ENCODE measurements around the gene LIX1. TPM values are rescaled to one million over a fixed set of nuclear protein-coding genes. Genes with fewer than 3 reads are reported as not detected.

LIX1 gene
- polyA plus RNA-seq, 2 donors = not detected

DNA sequence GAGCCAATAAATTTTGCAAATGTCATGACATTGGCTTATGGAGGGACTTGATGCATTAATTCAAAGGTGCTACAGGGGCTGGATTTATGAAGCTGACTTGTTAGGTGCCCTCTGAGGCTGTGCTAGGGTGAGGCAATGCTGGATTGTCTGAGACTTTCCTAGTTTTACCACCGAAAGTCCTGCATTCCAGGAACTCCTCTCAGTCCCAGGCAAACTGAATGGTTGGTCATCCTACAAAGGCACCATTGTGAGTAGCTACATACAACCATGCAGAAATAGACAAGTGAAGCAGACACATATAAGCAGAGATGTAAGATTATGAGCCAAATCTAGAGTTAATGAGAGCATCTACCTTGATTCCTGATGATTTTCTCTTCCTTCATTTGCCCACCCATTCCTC, 95.3 kb downstream of the LIX1 start:
- H3K27me3 ChIP-seq (ENCODE audit: control insufficient read depth in 1 of 2, insufficient read depth in 2 of 2, low read length in 2 of 2) = no peaks in the 10 kb centered on the region
- H3K4me1 ChIP-seq (ENCODE audit: control insufficient read depth in 2 of 2, insufficient read depth in 2 of 2, low read length in 1 of 2) = peaks cover 0 to 4% of the 10 kb centered on the region in 2 donors
- H3K9me3 ChIP-seq (ENCODE audit: control insufficient read depth in 2 of 2, insufficient read depth in 1 of 2, low read depth in 1 of 2, low read length in 1 of 2) = no peaks in the 10 kb centered on the region
- no peak overlapping the region for H3K27ac ChIP-seq (ENCODE audit: low read depth in 2 of 2, low read length in 1 of 2)
- 80 to 88% methylated on average over 1 of the region's 1 CpG for WGBS, 2 donors
- H3K36me3 ChIP-seq (ENCODE audit: control insufficient read depth in 2 of 2, insufficient read depth in 2 of 2, low read length in 1 of 2) = no peaks in the 10 kb centered on the region
- no peak overlapping the region for H3K4me3 ChIP-seq (ENCODE audit: low read depth in 1 of 2, low read length in 2 of 2)

- no peak overlapping the region for H3K4me3 ChIP-seq (ENCODE audit: low read depth in 1 of 2, low read length in 2 of 2)
- no peak overlapping the region for H3K27ac ChIP-seq (ENCODE audit: low read depth in 2 of 2, low read length in 1 of 2)
- no peaks in the 10 kb centered on the region for H3K27me3 ChIP-seq (ENCODE audit: control insufficient read depth in 1 of 2, insufficient read depth in 2 of 2, low read length in 2 of 2)
- no peaks in the 10 kb centered on the region for H3K36me3 ChIP-seq (ENCODE audit: control insufficient read depth in 2 of 2, insufficient read depth in 2 of 2, low read length in 1 of 2)
- 70 to 74% methylated on average over 7 of the region's 7 CpGs for WGBS, 2 donors
- H3K9me3 ChIP-seq (ENCODE audit: control insufficient read depth in 2 of 2, insufficient read depth in 1 of 2, low read depth in 1 of 2, low read length in 1 of 2) = no peaks in the 10 kb centered on the region
- H3K4me1 ChIP-seq (ENCODE audit: control insufficient read depth in 2 of 2, insufficient read depth in 2 of 2, low read length in 1 of 2) = peaks cover 0 to 4% of the 10 kb centered on the region in 2 donors
These were observed 96.0 kb downstream of the LIX1 start for GRCh38 chr5:97046270-97046982.

- WGBS, 2 donors = 71 to 73% methylated on average over 2 of the region's 2 CpGs
- no peak overlapping the region for H3K27ac ChIP-seq (ENCODE audit: low read depth in 2 of 2, low read length in 1 of 2)
These were observed 98.4 kb downstream of the LIX1 start for GRCh38 chr5:97044052-97044451.

DNA sequence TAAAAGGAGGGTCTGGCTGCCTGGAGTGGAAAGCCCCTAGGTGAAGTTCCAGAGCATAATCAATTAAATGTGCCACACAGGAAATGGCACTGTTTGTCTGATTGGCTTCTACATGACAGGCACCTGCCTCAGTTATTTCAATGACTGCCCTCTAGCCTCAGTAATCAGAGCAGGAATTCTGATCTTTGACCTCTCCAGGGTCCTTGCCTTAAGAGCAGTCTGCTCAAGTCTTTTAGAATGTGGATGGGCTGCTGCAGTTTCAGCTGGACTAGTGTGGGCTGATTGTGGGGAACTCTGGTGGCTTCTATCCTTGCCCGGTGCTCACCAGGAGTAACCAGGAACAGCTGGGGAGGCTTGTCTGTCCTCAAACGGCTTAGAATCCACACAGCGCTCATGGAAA, 98.9 kb downstream of the LIX1 start:
- H3K4me3 ChIP-seq (ENCODE audit: low read depth in 1 of 2, low read length in 2 of 2) = no peak overlapping the region
- peaks cover 0 to 4% of the 10 kb centered on the region in 2 donors for H3K4me1 ChIP-seq (ENCODE audit: control insufficient read depth in 2 of 2, insufficient read depth in 2 of 2, low read length in 1 of 2)
- H3K36me3 ChIP-seq (ENCODE audit: control insufficient read depth in 2 of 2, insufficient read depth in 2 of 2, low read length in 1 of 2) = no peaks in the 10 kb centered on the region
- no peaks in the 10 kb centered on the region for H3K27me3 ChIP-seq (ENCODE audit: control insufficient read depth in 1 of 2, insufficient read depth in 2 of 2, low read length in 2 of 2)
- WGBS, 2 donors = 76 to 78% methylated on average over 3 of the region's 3 CpGs
- no peaks in the 10 kb centered on the region for H3K9me3 ChIP-seq (ENCODE audit: control insufficient read depth in 2 of 2, insufficient read depth in 1 of 2, low read depth in 1 of 2, low read length in 1 of 2)
- no peak overlapping the region for H3K27ac ChIP-seq (ENCODE audit: low read depth in 2 of 2, low read length in 1 of 2)

More at GRCh38 chr5:97044052-97044451, 98.4 kb downstream of the LIX1 start:
- Histone ChIP-seq H3K27me3 (ENCODE audit: control insufficient read depth in 1 of 2, insufficient read depth in 2 of 2, low read length in 2 of 2) (no peaks in the 10 kb centered on the region), H3K4me1 (ENCODE audit: control insufficient read depth in 2 of 2, insufficient read depth in 2 of 2, low read length in 1 of 2) (peaks cover 0 to 4% of the 10 kb centered on the region in 2 donors), H3K4me3 (ENCODE audit: low read depth in 1 of 2, low read length in 2 of 2) (no peak overlapping the region), H3K9me3 (ENCODE audit: control insufficient read depth in 2 of 2, insufficient read depth in 1 of 2, low read depth in 1 of 2, low read length in 1 of 2) (no peaks in the 10 kb centered on the region), H3K36me3 (ENCODE audit: control insufficient read depth in 2 of 2, insufficient read depth in 2 of 2, low read length in 1 of 2) (no peaks in the 10 kb centered on the region)

DNA sequence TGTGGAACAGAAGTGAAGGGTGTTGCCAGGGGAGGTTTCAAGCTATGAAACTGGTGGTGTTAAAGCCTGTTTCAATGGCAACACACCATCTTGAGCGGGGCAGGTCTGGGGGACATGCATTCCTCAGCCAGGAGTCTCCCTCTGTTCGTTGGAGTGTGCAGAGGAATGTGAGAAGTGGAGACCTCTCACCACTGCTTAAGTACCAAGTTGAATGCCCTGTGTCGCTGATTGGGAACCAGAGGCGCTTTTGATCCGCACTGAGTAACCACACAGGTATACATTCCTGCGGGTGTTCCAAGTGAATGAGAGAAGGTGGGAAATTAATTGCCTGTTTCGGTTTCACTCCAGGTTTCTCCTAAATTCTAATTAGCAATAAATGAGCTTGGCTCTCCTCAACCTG, 99.4 kb downstream of the LIX1 start:
- Histone ChIP-seq H3K9me3 (ENCODE audit: control insufficient read depth in 2 of 2, insufficient read depth in 1 of 2, low read depth in 1 of 2, low read length in 1 of 2) (no peaks in the 10 kb centered on the region), H3K27ac (ENCODE audit: low read depth in 2 of 2, low read length in 1 of 2) (no peak overlapping the region), H3K27me3 (ENCODE audit: control insufficient read depth in 1 of 2, insufficient read depth in 2 of 2, low read length in 2 of 2) (no peaks in the 10 kb centered on the region), H3K36me3 (ENCODE audit: control insufficient read depth in 2 of 2, insufficient read depth in 2 of 2, low read length in 1 of 2) (no peaks in the 10 kb centered on the region), H3K4me1 (ENCODE audit: control insufficient read depth in 2 of 2, insufficient read depth in 2 of 2, low read length in 1 of 2) (peaks cover 0 to 4% of the 10 kb centered on the region in 2 donors), H3K4me3 (ENCODE audit: low read depth in 1 of 2, low read length in 2 of 2) (no peak overlapping the region)
- WGBS, 2 donors = 75 to 80% methylated on average over 7 of the region's 7 CpGs

Other genes with a start within 250 kb of the LIX1 start
- gene LNPEP, start 206.5 kb downstream of the LIX1 start, polyA plus RNA-seq = 1 to 10 TPM; 4.3 to 5.7 TPM
- gene RIOK2, start 40.6 kb upstream of the LIX1 start, polyA plus RNA-seq = 10 to 100 TPM in 1 of 2 donors, 1 to 10 TPM in 1; 7.0 to 10.2 TPM